HUES64 (cell line): ENCODE measurements around the gene LHFPL6.

Experiments used
- H3K27ac ChIP-seq: 2 replicates; pipeline ENCODE4 v1.7.0; 2013; ENCODE audit warnings: low read depth, low read length, inconsistent platforms
- H3K27me3 ChIP-seq: 2 replicates; pipeline ENCODE4 v1.6.1; 2013; ENCODE audit warnings: mild to moderate bottlenecking, low read length; ENCODE audit not compliant: insufficient read depth
- H3K36me3 ChIP-seq: 2 replicates; pipeline ENCODE4 v1.6.1; 2013; ENCODE audit warnings: mild to moderate bottlenecking, low read length; ENCODE audit not compliant: insufficient read depth
- H3K4me1 ChIP-seq: 2 replicates; pipeline ENCODE4 v1.6.1; 2013; ENCODE audit warnings: mild to moderate bottlenecking, low read length, moderate library complexity; ENCODE audit not compliant: insufficient read depth
- H3K4me3 ChIP-seq: 2 replicates; pipeline ENCODE4 v1.5.1; 2013; ENCODE audit warnings: mild to moderate bottlenecking, low read length, moderate library complexity
- H3K9ac ChIP-seq: 2 replicates; pipeline ENCODE4 v1.6.1; 2013; ENCODE audit warnings: mild to moderate bottlenecking, low read depth, low read length
- H3K9me3 ChIP-seq: 2 replicates; pipeline ENCODE4 v1.6.1; 2013; ENCODE audit warnings: low read depth, low read length; ENCODE audit not compliant: insufficient read depth
- WGBS: fragments of 150-250, 120-280 bp; methylation state at CpG from one replicate; pipeline ENCODE4 v1.1.7; 2013; ENCODE audit warnings: missing lambda C conversion rate; 5-methylcytosine and 5-hydroxymethylcytosine counted together

The LHFPL6 gene

DNA sequence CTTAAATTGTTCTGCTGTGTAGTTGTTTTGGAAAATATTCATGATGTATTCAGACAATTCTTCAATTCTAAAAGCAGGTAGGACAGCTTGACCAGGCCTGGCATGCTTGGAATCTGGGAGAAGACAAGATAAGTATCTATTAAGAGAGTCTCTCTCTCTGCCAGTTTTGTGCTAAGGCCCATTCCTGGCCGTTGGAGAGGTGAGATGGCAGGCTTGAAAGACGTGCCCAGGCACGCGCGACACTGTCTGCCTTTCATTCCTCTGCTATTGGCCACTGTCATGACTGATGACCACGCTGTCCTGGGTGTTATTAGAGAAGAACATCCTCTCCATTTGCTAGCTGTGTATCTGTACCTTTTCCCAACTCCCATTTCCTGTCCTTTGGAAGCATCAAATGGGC, 90.3 kb downstream of the LHFPL6 start:
- no peaks in the 10 kb centered on the region; the same call in 1 of the 2 replicates for H3K9me3 ChIP-seq
- no peak overlapping the region for H3K9ac ChIP-seq
- no peaks in the 10 kb centered on the region for H3K27me3 ChIP-seq
- H3K4me1 ChIP-seq: peaks cover 32% of the 10 kb centered on the region
- no peaks in the 10 kb centered on the region for H3K36me3 ChIP-seq
- 94% methylated on average over 6 of the region's 6 CpGs for whole genome bisulfite sequencing
- H3K27ac ChIP-seq: no peak overlapping the region
- no peak overlapping the region for H3K4me3 ChIP-seq

DNA sequence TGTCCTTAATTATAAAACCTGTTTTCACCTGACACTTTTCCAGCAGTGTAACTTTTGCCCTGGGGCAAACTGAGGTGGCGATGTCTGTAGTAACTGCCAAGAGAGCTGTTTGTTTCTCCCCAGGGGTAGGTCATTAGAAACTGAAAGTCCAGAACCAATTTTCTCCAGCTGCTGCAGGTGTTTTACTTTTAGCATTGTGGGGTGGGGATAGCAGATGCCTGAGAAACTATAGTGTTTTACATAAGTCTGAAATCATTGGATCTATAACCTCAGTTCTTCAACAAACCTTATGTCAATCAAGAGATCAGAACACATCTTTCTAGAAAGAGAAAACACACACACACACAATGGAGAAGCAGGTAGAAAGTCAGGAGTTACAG, 92.7 kb downstream of the LHFPL6 start:
- H3K36me3 ChIP-seq: no peaks in the 10 kb centered on the region
- no peaks in the 10 kb centered on the region for H3K27me3 ChIP-seq
- no peak overlapping the region for H3K9ac ChIP-seq
- no peak overlapping the region for H3K4me3 ChIP-seq
- peaks cover 22% of the 10 kb centered on the region for H3K4me1 ChIP-seq
- H3K27ac ChIP-seq: no peak overlapping the region
- 52% methylated on average over 1 of the region's 1 CpG for WGBS
- H3K9me3 ChIP-seq: no peaks in the 10 kb centered on the region; the same call in 1 of the 2 replicates

DNA sequence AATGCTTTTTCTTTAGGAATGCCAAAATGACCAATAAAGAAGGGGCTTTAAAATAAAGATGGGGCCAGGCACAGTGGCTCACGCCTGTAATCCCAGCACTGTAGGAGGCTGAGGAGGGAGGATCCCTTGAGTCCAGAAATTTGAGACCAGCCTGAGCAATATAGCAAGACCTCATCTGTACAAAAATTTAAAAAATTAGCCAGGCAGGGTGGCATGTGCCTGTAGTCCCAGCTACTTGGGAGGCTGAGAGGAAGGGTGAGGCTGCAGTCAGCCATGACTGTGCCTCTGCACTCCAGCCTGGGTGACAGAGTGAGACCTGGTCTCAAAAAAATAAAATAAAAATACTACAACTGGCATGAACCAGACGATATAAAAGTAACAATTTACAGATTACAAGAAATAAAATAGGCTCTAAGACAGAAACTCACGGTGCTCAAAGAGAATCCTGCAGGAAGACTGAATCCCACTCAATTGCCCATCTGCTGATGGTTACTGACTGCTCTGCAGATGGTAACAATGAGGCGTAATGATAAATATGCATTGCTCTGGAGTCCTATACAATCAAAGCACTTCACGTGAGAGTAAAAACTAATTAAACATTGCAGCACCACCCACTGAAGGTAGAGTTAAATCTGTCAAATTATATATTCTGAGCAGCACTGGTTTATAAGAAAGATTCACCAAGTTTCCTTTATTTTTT, 93.2 kb downstream of the LHFPL6 start:
- 89% methylated on average over 5 of the region's 5 CpGs for WGBS
- Histone ChIP-seq H3K27ac (no peak overlapping the region), H3K9me3 (no peaks in the 10 kb centered on the region; the same call in 1 of the 2 replicates), H3K27me3 (no peaks in the 10 kb centered on the region), H3K36me3 (no peaks in the 10 kb centered on the region), H3K4me3 (no peak overlapping the region), H3K9ac (no peak overlapping the region), H3K4me1 (peaks cover 16% of the 10 kb centered on the region)

DNA sequence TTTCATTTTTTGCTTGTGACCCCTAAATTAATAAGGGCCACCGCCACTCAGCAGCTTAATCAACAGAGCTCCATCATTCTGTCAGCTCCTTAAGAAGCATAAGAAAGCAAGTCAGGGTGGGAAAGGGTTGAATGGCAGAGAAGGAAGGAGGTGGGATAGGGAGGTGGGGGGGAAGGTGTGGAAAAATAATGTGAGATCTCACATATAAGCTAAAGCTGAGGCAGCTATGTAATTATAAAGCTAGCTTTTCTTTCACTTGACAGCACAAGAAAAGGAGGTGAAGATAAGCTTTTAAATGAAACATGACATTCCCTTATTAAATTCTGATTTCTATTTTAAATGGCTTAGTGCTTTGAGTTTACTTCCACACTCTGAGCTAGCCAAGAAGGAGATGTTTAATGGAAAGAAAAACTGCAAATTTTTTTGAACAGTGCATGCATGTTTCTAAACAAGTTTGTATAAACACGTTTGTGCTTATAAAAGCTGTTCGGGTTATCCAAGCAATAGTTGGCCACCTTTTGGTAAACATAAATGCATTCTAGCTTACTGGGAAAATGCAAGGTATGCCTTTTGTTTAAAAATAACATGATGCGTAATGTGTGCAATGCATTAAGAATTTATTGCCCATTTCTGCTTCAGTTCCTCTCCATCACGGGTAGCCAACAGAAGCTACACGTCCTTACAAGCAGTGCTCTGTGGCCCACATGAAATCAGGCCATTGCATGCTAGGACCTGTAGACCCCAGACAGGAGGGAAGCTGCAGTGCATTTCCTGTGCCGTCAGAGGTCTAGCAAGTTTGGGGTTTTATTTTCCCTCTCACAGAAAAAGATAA, 96.2 kb downstream of the LHFPL6 start:
- Histone ChIP-seq H3K9ac (no peak overlapping the region), H3K27ac (no peak overlapping the region), H3K4me1 (peaks cover 16% of the 10 kb centered on the region), H3K36me3 (no peaks in the 10 kb centered on the region), H3K9me3 (no peaks in the 10 kb centered on the region; the same call in 1 of the 2 replicates), H3K4me3 (no peak overlapping the region), H3K27me3 (no peaks in the 10 kb centered on the region)
- WGBS: 87% methylated on average over 7 of the region's 7 CpGs

DNA sequence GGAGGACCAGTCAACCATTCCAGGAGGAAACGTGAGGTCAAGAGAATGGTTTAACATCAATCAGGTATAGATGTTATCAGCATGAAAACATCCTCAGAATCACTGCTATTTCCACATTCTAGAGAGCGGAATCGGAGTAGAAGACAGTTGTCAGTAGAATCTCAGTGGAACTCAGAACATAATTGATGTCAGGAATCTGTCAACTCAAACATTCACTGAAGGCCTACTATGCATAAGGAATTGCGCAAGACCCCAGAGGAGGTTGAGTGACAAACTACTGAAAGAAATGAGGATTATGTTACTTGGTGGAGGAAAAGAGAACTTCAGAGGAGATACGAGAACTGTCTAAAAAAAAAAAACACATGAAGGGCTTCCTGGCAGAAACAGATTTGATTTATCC, 97.8 kb downstream of the LHFPL6 start:
- Histone ChIP-seq H3K27me3 (no peaks in the 10 kb centered on the region), H3K9ac (no peak overlapping the region), H3K9me3 (no peaks in the 10 kb centered on the region; the same call in 1 of the 2 replicates), H3K4me3 (no peak overlapping the region), H3K36me3 (no peaks in the 10 kb centered on the region), H3K27ac (no peak overlapping the region), H3K4me1 (peaks cover 23% of the 10 kb centered on the region)
- 93% methylated on average over 5 of the region's 5 CpGs for WGBS

DNA sequence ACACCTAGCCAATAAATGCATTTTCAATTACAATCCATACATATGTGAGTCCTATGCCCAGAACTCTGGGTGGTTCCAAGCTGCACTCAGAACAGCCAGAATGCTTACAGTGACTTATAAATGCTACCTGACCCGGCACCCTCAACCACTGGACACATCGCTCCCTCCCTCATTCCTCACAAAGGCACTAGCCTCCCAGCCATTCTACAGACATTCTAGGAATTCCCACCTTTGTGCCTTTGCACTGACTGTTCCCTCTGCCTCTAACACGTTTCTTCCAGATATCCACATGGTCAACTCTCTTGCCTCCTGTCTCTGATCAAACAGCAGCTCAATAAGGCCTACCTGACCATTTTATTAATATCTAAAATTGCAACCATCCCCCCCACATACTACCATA, 99.9 kb downstream of the LHFPL6 start:
- no peaks in the 10 kb centered on the region for H3K36me3 ChIP-seq
- H3K4me3 ChIP-seq: no peak overlapping the region
- no peak overlapping the region for H3K9ac ChIP-seq
- H3K9me3 ChIP-seq: no peaks in the 10 kb centered on the region
- no peak overlapping the region for H3K27ac ChIP-seq
- H3K27me3 ChIP-seq: no peaks in the 10 kb centered on the region
- peaks cover 34% of the 10 kb centered on the region for H3K4me1 ChIP-seq
- 82% methylated on average over 3 of the region's 3 CpGs for WGBS

DNA sequence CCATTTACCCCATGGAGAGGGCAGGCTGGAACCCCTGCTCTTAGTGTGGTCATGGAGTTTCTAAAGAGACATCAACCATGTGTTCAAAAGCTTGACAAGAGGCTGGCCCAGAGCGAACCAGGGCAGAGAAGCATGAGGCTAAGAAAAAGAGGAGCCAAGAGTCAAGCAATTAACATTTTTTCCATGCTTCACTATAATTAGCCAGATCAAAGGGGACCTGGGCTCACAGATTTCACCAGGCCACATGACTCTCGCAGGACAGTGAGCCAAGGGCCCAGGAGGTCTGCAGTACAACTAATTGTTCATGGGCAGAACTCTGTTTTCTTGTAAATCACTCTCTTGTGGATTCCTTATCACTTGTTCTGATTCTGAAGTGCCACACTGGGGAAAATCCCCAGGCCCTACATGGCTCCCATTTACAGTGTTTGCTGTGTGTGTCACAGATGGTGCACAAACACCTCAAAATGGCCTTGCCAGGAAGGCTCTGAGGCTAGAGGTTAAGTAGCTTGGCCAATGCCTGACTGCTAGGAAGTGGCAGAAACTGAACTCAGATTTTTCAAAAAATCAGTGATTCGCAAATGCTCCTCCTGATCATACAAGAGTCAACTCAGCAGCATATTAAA, 101.2 kb downstream of the LHFPL6 start:
- H3K27ac ChIP-seq: 0 out of 2 replicates have a peak overlapping the region, but pooled peaks have one; percentile 14
- H3K9me3 ChIP-seq: no peaks in the 10 kb centered on the region
- no peak overlapping the region; the same call in 1 of the 2 replicates for H3K9ac ChIP-seq
- H3K4me1 ChIP-seq: peaks cover 47% of the 10 kb centered on the region
- H3K27me3 ChIP-seq: no peaks in the 10 kb centered on the region
- WGBS: 72% methylated on average over 3 of the region's 3 CpGs
- no peaks in the 10 kb centered on the region for H3K36me3 ChIP-seq
- H3K4me3 ChIP-seq: no peak overlapping the region

DNA sequence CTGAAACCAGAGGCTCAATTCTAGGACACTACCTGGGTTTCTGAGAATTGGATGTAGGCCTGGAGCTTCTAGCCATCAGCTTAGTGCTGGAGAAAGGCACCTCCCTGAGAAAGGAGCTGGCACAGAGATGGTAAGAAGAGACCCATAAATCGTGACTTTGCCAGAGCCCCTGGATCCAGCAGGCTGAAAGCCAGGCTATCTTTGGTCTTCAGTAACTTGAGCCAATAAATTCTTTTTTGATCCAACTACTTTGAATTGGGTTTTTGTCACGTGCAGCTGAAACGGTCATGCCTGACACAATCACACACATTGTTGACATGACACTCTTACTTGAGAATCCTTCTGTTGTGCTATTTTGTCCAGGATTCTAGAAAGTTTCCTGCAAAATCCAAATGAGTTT, 103.4 kb downstream of the LHFPL6 start:
- Histone ChIP-seq H3K9ac (no peak overlapping the region), H3K4me3 (no peak overlapping the region), H3K9me3 (no peaks in the 10 kb centered on the region), H3K27me3 (no peaks in the 10 kb centered on the region), H3K36me3 (no peaks in the 10 kb centered on the region), H3K27ac (no peak overlapping the region), H3K4me1 (peaks cover 69% of the 10 kb centered on the region)
- 94% methylated on average over 3 of the region's 3 CpGs for WGBS

DNA sequence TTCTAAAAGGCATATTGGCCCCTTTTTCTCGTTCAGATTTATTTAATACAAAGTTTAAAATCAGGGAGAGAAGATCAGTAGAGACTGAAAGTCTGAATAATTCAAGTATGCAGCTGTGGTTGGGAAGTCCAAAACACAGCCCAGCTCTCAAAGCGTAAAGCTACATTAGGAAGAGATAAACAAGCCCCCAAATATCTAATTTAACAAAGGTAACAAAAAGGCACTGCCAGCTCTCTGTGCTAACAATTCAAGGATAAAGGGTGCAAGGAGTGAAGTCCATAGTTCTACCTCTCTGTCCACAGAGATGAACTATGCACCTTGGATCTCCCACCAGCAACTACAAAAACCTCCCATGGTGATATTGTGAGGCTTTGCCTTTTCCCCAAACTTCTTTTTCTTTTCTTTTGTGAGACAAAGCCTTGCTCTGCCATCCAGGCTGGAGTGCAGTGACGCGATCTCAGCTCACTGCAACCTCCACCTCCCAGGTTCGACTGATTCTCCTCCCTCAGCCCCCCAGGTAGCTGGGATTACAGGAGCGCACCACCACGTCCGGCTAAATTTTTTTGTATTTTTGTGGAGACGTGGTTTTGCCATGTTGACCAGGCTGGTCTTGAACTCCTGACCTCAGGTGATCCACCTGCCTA, 104.4 kb downstream of the LHFPL6 start:
- peaks cover 79% of the 10 kb centered on the region for H3K4me1 ChIP-seq
- no peaks in the 10 kb centered on the region for H3K27me3 ChIP-seq
- H3K9me3 ChIP-seq: no peaks in the 10 kb centered on the region
- no peak overlapping the region for H3K9ac ChIP-seq
- peak overlapping the region; percentile 85 for H3K27ac ChIP-seq
- 55% methylated on average over 7 of the region's 9 CpGs for WGBS
- no peak overlapping the region for H3K4me3 ChIP-seq
- no peaks in the 10 kb centered on the region for H3K36me3 ChIP-seq

DNA sequence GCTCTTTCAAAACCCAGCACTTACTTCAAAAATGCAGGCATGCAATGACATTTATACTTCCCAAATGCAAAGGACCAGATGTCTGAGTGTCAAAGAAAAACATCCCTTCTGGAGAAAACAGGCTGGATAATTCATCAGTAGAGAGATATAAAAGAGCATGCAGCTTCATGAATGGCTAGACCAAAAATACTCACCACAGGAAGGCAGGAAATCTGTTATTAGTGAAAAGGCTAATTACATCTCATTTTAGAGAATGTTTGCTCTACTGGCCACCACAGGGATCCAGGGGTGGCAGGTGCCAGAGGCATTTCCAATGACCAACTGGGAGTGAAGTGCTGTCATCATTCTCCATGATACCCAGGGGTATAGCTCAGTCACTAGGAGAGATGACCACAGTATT, 106.5 kb downstream of the LHFPL6 start:
- H3K36me3 ChIP-seq: no peaks in the 10 kb centered on the region
- peaks cover 82% of the 10 kb centered on the region for H3K4me1 ChIP-seq
- no peak overlapping the region for H3K4me3 ChIP-seq
- H3K9ac ChIP-seq: no peak overlapping the region
- H3K27ac ChIP-seq: no peak overlapping the region
- H3K9me3 ChIP-seq: no peaks in the 10 kb centered on the region
- H3K27me3 ChIP-seq: no peaks in the 10 kb centered on the region

DNA sequence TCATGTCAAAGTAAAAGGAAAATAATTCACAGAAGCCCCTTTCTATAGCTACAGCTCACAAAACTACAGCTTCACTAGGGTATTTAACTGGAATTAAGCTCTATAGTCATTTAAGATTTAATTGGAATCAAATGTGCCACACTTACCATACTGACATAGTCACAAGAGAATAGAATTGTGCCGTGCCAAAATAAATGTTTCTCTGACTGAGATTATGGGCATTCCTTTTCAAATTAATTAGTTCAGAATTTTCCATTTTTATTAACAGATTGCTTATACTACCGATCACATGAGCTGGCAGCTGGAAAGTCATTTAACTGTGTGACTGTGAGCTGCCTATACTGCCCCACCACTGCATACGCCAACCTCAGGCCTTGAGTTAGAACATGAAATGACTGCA, 108.4 kb downstream of the LHFPL6 start:
- peak overlapping the region; percentile 63 for H3K27ac ChIP-seq
- H3K27me3 ChIP-seq: no peaks in the 10 kb centered on the region
- H3K36me3 ChIP-seq: no peaks in the 10 kb centered on the region
- no peak overlapping the region for H3K9ac ChIP-seq
- peaks cover 87% of the 10 kb centered on the region for H3K4me1 ChIP-seq
- no peaks in the 10 kb centered on the region for H3K9me3 ChIP-seq
- no peak overlapping the region for H3K4me3 ChIP-seq
- WGBS: 86% methylated on average over 3 of the region's 3 CpGs
